HG03457 (cell line): Measurements from ENCODE around the gene KLHL26.

Experiments used
- ATAC-seq: cut with Tn5 transposase; IDR thresholded peaks from one replicate; pipeline ENCODE4 v1.9.1; 2021; ENCODE audit warnings: moderate number of reproducible peaks; ENCODE audit not compliant: unreplicated experiment

The KLHL26 gene

GRCh38 chr19:18712981-18713380 is 76.2 kb downstream of the KLHL26 start:
- no peak for ATAC-seq

GRCh38 chr19:18713550-18714117 is 76.8 kb downstream of the KLHL26 start:
- no peak for ATAC-seq

DNA sequence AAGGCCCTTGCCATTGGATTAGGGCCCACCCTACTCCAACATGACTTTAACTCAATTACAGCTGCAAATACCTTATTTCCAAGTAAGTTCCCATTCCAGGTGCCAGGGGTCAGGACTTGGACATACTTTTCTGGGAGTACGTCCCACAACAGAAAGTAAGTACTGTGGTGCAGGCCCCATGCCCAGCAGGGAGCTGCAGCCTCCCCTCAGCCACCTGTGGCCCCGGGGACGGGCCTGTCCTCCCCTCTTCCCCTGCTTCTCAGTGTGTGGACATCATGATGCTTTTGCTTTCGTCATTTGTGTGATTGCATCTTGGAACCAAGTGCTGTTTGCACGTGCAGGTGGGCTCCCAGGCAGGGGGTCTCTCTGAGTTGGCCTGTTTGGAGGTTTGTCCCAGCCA is 78.6 kb downstream of the KLHL26 start:
- no peak for ATAC-seq

DNA sequence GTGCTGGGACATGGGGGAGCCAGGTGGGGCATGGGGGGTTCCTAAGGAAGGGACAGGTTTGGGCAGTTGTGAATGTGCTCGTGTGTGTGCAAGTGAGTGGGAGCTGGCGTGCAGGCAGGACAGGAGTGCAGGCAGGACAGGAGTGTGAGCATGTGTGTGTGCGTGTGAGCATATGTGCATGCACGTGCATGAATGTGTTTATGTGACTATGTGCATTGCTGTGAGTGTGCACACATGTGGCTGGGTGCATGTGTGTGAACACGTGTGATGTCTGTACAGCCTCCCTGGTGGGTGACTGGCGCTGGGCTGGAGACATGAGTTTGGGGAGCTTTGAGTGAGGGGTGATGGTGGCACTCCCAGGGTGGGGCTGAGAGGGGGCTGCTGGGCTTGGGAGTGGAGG is 80.0 kb downstream of the KLHL26 start:
- ATAC-seq = no peak

GRCh38 chr19:18717601-18718000 is 80.8 kb downstream of the KLHL26 start:
- ATAC-seq = no peak

GRCh38 chr19:18718015-18718526 is 81.2 kb downstream of the KLHL26 start:
- no peak for ATAC-seq

- ATAC-seq = no peak
Observed at GRCh38 chr19:18718846-18719458, 82.1 kb downstream of the KLHL26 start.

- no peak for ATAC-seq
Observed at GRCh38 chr19:18719541-18719940, 82.7 kb downstream of the KLHL26 start.
